Measurements from ENCODE around the gene ZNF385B.

GRCh38 chr2:179584760-179585159 is 276.7 kb downstream of the ZNF385B start:
- TF ChIP-seq ZNF263 (CRISPR knock-in tag; IDR thresholded peaks at IDR 0.05; ENCODE audit: low read depth) (no peak), ATF3 (CRISPR knock-in tag; conservative IDR thresholded peaks at IDR 0.05) (no peak), CTCF (IDR thresholded peaks at IDR 0.05) (no peak), FOXJ3 (CRISPR knock-in tag; IDR thresholded peaks at IDR 0.05; ENCODE audit: borderline replicate concordance) (no peak), SP1 (CRISPR knock-in tag; conservative IDR thresholded peaks at IDR 0.05) (no peak), JUN (CRISPR knock-in tag; IDR thresholded peaks at IDR 0.05) (no peak), ZSCAN18 (CRISPR knock-in tag; IDR thresholded peaks at IDR 0.05) (no peak), IRF2 (CRISPR knock-in tag; IDR thresholded peaks at IDR 0.05; ENCODE audit: borderline replicate concordance, low read depth) (no peak), AR (CRISPR knock-in tag; IDR thresholded peaks at IDR 0.05) (no peak), TCF7 (CRISPR knock-in tag; IDR thresholded peaks at IDR 0.05; ENCODE audit: low read depth) (no peak)
